HEK293T (cell line): ENCODE measurements around the gene PRDM8.

Source experiments
- ARNT ChIP-seq: fragments of 450-650 bp; IDR thresholded peaks from 2 replicates; pipeline ENCODE4 v1.6.1; 2017; ENCODE audit warnings: mild to moderate bottlenecking
- L3MBTL2 ChIP-seq: fragments of 450-650 bp; conservative IDR thresholded peaks from 2 replicates; pipeline ENCODE4 v1.6.1; 2016; ENCODE audit warnings: mild to moderate bottlenecking
- TARDBP ChIP-seq: fragments of 450-650 bp; IDR thresholded peaks from 2 replicates; pipeline ENCODE4 v1.6.1; 2016

DNA sequence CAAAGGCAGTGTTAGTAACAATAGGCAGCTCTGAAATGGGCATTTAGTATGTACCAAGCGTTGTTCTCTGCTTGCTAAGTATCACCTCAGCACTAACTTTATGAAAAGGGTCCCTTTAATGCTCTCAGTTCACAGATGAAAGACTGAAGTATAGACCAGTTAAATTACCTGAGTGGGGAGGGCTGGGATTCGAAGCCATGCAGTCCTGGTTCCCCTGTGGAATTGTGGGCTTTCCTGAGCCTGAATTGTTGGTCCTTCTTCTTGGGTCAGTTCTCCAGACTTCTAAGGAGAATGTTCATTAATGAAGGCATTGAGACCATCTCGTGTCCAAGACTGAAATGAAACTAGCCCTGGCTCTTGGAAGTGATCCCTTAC, 7.7 kb upstream of the PRDM8 start:
- no peak for TF ChIP-seq L3MBTL2
- TF ChIP-seq TARDBP, result no peak
- TF ChIP-seq ARNT, result no peak
